Measurements from ENCODE around the gene COA7. TPM values are rescaled to one million over a fixed set of nuclear protein-coding genes. Genes with fewer than 3 reads are reported as not detected.

COA7 gene
- total and polyA plus RNA-seq, 2 of the 8 experiments (the other 6 are each of a cell fraction or from before 2014, with no cell fraction given) = 23.2 to 61.8 TPM

DNA sequence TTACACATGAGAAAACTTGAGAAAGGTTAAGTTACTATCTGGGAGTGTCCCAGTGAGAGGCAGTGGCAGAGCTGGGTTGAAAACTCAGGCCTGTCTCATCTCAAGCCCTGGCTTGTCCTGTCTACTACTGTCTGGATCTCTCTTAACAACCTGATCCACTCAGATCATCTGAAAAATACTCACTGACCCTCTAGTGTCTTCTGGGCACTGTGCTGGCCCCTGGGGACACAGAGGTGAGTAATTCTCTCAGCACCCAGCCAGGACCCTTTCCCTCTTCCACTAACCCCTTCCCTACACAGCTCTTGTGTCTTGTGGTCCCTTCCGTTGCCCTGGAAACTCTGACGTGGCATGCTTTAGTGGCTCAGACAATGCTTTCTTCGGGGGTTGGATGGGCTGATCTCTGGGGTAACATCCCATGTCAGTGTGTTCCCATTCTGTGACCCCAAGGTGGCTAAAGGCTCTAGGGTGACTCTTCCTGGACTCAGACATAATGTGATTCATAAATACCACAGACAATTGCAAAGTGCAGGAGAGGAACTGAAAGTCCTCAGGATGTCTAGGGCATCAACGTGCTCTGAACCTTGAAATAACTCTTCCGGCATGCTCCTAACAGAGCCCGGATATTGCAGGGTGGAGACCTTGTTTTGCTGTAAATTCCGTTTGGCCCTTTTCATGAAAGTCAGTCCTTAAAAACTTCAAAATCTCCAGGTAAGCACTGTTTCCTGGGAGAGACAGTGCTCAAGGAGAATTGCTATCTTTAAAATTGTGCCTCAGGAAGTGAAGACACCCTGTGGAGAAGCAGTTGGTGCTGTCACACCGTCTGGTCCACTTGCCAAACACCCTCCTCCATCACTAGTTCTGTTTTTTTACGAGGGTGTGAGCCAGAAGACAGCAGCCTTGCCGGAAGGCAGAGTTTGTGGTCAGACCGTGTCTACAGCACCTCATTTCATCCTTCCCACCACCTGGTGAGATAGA, 61.1 kb downstream of the COA7 start (continued):
- TF ChIP-seq NRF1 (IDR thresholded peaks at IDR 0.05; ENCODE audit: low read depth, low read length) = no peak
- no peak for TF ChIP-seq SAP30 (IDR thresholded peaks at IDR 0.05; ENCODE audit: insufficient read depth, insufficient replicate concordance, low read length)
- no peak for TF ChIP-seq TAF7 (optimal IDR thresholded peaks at IDR 0.05; ENCODE audit: borderline replicate concordance, low read depth, low read length)
- TF ChIP-seq RXRA (IDR thresholded peaks at IDR 0.05; ENCODE audit: insufficient read depth, low read depth, low read length) = no peak
- no peak for TF ChIP-seq CBX8 (IDR thresholded peaks at IDR 0.05; ENCODE audit: borderline replicate concordance, low read depth, low read length)
- no peak for TF ChIP-seq JUN (IDR thresholded peaks at IDR 0.05; ENCODE audit: low read depth, low read length)
